Breast epithelium (tissue), 3 donors: ENCODE results near the gene ZNRD2.

ENCODE experiments used
- POLR2A ChIP-seq: fragments of 450-650 bp; IDR thresholded peaks from one replicate; pipeline ENCODE4 v1.6.1; 2016; ENCODE audit warnings: antibody characterized with exemption, mild to moderate bottlenecking, moderate library complexity
- POLR2AphosphoS5 ChIP-seq, 3 donors: sonication (generic); formaldehyde crosslinking; IDR thresholded peaks; one replicate each; pipeline ENCODE4 v1.6.1; 2017; ENCODE audit warnings: antibody characterized with exemption in 3 of 3
- TF ChIP-seq, protein P1 (sequence below), 3 donors: fragments of 450-650 bp; IDR thresholded peaks; one replicate each; pipeline ENCODE4 v1.5.1; 2016 to 2017; ENCODE audit warnings: antibody characterized with exemption in 3 of 3, mild to moderate bottlenecking in 3 of 3, moderate library complexity in 3 of 3

DNA sequence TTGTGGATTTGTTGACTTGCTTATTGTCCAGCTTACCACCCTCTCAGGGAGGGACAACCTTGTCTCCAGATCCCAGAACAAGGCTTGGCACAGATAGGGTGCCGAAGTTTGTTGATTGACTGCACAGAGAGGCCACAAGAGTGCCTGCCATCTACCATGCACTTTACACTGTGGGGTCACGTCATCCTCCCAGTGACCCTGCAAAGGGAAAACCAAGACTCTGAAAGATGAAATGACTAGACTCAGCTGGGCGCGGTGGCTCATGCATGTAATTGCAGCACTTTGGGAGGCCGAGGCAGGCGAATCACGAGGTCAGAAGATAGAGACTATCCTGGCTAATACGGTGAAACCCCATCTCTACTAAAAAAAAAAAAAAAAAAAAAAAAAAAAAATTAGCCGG, 7.5 kb upstream of the ZNRD2 start:
- no peak for TF ChIP-seq POLR2A
- TF ChIP-seq, protein P1, sequence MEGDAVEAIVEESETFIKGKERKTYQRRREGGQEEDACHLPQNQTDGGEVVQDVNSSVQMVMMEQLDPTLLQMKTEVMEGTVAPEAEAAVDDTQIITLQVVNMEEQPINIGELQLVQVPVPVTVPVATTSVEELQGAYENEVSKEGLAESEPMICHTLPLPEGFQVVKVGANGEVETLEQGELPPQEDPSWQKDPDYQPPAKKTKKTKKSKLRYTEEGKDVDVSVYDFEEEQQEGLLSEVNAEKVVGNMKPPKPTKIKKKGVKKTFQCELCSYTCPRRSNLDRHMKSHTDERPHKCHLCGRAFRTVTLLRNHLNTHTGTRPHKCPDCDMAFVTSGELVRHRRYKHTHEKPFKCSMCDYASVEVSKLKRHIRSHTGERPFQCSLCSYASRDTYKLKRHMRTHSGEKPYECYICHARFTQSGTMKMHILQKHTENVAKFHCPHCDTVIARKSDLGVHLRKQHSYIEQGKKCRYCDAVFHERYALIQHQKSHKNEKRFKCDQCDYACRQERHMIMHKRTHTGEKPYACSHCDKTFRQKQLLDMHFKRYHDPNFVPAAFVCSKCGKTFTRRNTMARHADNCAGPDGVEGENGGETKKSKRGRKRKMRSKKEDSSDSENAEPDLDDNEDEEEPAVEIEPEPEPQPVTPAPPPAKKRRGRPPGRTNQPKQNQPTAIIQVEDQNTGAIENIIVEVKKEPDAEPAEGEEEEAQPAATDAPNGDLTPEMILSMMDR (IDR thresholded peaks at IDR 0.05), result no peak
- TF ChIP-seq POLR2AphosphoS5 (IDR thresholded peaks at IDR 0.05), result no peak
